GM12878 (cell line): ENCODE data around the gene LAMB1. TPM values are rescaled to one million over a fixed set of nuclear protein-coding genes. Genes with fewer than 3 reads are reported as not detected.

Experiments
- BCL11A ChIP-seq: IDR thresholded peaks from 2 replicates; pipeline ENCODE4 v1.6.1; 2011; ENCODE audit warnings: low read depth, low read length
- CEBPB ChIP-seq, 2 experiments: fragments of 150-350 bp in 1 of 2; IDR thresholded peaks; 2 replicates each; pipeline ENCODE4 v1.6.1; 2012 to 2014; ENCODE audit warnings: low read depth in 2 of 2, low read length in 2 of 2, borderline replicate concordance in 1 of 2, inconsistent platforms in 1 of 2
- CREB1 ChIP-seq: IDR thresholded peaks from 2 replicates; pipeline ENCODE4 v1.6.1; 2012; ENCODE audit warnings: low read depth, mild to moderate bottlenecking, inconsistent platforms
- FOXK2 ChIP-seq: fragments of 450-650 bp; IDR thresholded peaks from 2 replicates; pipeline ENCODE4 v1.6.1; 2017; ENCODE audit warnings: mild to moderate bottlenecking, moderate library complexity
- HDGF ChIP-seq: fragments of 450-650 bp; IDR thresholded peaks from 2 replicates; pipeline ENCODE4 v1.6.1; 2016; ENCODE audit warnings: antibody characterized with exemption
- KDM1A ChIP-seq: fragments of 200-600 bp; sonication (generic); IDR thresholded peaks from 2 replicates; pipeline ENCODE4 v1.6.1; 2016; ENCODE audit warnings: borderline replicate concordance
- LARP7 ChIP-seq: fragments of 450-650 bp; IDR thresholded peaks from 2 replicates; pipeline ENCODE4 v1.6.1; 2017; ENCODE audit warnings: mild to moderate bottlenecking
- MXI1 ChIP-seq: fragments of 150-350 bp; IDR thresholded peaks from 2 replicates; pipeline ENCODE4 v1.6.1; 2011; ENCODE audit warnings: low read depth, mild to moderate bottlenecking, inconsistent platforms, low read length, improper control_type of control experiment
- RB1 ChIP-seq: fragments of 450-650 bp; formaldehyde crosslinking; IDR thresholded peaks from 2 replicates; pipeline ENCODE4 v1.6.1; 2017; ENCODE audit warnings: mild to moderate bottlenecking, borderline replicate concordance
- RCOR1 ChIP-seq: conservative IDR thresholded peaks from 2 replicates; pipeline ENCODE4 v1.6.1; 2012; ENCODE audit warnings: low read depth, low read length, improper control_type of control experiment
- REST ChIP-seq: IDR thresholded peaks from 2 replicates; pipeline ENCODE4 v1.6.1; 2012; ENCODE audit warnings: mild to moderate bottlenecking, low read depth, low read length
- RFX5 ChIP-seq: IDR thresholded peaks from 2 replicates; pipeline ENCODE4 v1.6.1; 2011; ENCODE audit warnings: low read depth, low read length, improper control_type of control experiment
- SMARCA5 ChIP-seq: fragments of 450-650 bp; IDR thresholded peaks from 2 replicates; pipeline ENCODE4 v1.6.1; 2017; ENCODE audit warnings: mild to moderate bottlenecking
- SREBF1 ChIP-seq: IDR thresholded peaks from 2 replicates; pipeline ENCODE4 v1.6.1; 2012; ENCODE audit warnings: mild to moderate bottlenecking, low read length
- STAT3 ChIP-seq: IDR thresholded peaks from 2 replicates; pipeline ENCODE4 v1.6.1; 2011; ENCODE audit warnings: low read depth, low read length, improper control_type of control experiment
- SUZ12 ChIP-seq: fragments of 200-600 bp; sonication (generic); IDR thresholded peaks from one replicate; pipeline ENCODE4 v1.6.1; 2018; ENCODE audit warnings: antibody characterized with exemption, mild to moderate bottlenecking; ENCODE audit not compliant: unreplicated experiment
- TCF7 ChIP-seq: IDR thresholded peaks from 2 replicates; pipeline ENCODE4 v1.6.1; 2014; ENCODE audit warnings: antibody characterized with exemption, borderline replicate concordance
- USF2 ChIP-seq: IDR thresholded peaks from 2 replicates; pipeline ENCODE4 v1.6.1; 2011; ENCODE audit warnings: low read depth, low read length, improper control_type of control experiment, borderline replicate concordance
- ZNF274 ChIP-seq: IDR thresholded peaks from one replicate; pipeline ENCODE4 v1.8.0; 2011; ENCODE audit not compliant: insufficient read length, insufficient read depth
- polyA plus RNA-seq, 11 experiments: library from polyadenylated mRNA; depleted of rRNA in 4 of 11; unstranded in 6 of 11; stranded (reverse) in 5 of 11; fragments of >200 nt; fragmentation: Nextera tagmentation in 4 of 11; fragmentation: Illumina TruSeq in 1 of 11; extraction: Ambion mirVana in 4 of 11; extraction: Trizol in 1 of 11; gene quantifications; 1 replicate in 1 of 11; 2 replicates in 10 of 11; pipeline versions ENCODE4 v1.2.1 to v1.2.3, GENCODE V29; 2011 to 2016; ENCODE audit warnings: inconsistent platforms in 2 of 11, missing spikeins in 2 of 11, low read depth in 1 of 11
- total RNA-seq, 4 experiments: library from RNA; depleted of rRNA in 3 of 4; stranded (reverse); fragments of >200 nt in 3 of 4; fragmentation: Illumina TruSeq in 1 of 4; extraction: Trizol in 1 of 4; gene quantifications; 2 replicates each; pipeline versions ENCODE4 v1.2.1 to v1.2.3, GENCODE V29; 2013 to 2021
- TF ChIP-seq, protein P1 (sequence below): fragments of 450-650 bp; IDR thresholded peaks from 2 replicates; pipeline ENCODE4 v1.6.1; 2016; ENCODE audit warnings: mild to moderate bottlenecking, moderate library complexity, borderline replicate concordance
- TF ChIP-seq, protein P2 (sequence below): IDR thresholded peaks from 2 replicates; pipeline ENCODE4 v1.6.1; 2012; ENCODE audit warnings: low read length, inconsistent platforms

LAMB1 gene
- total and polyA plus RNA-seq, 10 of the 15 experiments (the other 5 are each of a cell fraction or from before 2014, with no cell fraction given) = 0.05 to 2.2 (median 1.2) TPM; not detected in 4

DNA sequence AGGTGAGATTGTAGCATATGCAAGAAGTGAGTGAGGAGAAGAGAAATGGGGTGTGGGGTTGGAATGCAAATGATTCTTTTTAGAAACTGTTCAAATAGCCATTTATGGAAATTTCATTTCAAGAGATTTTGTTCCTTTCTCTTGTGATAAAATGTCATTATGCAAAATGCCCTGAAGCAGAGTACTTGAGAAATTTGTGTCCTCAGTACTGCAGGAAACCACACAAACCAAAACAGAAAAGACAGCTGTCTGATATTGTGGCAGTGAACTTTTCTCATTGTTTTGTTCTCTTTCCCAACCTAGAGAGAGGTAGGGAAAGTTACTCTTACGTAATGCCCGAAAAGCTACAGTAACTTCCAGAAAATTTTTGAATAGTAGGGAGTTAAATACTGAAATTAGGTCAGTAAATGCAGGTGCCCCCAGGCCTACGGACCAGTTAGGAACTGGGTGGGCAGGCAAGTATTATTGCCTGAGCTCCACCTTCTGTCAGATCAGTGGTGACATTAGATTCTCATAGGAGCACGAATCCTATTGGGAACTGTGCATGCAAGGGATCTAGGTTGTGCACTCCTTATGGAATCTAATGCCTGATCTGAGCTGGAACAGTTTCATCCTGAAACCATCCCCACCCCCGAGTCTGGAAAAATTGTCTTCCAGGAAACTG is 78.0 kb downstream of the LAMB1 start (continued):
- TF ChIP-seq, protein P1, sequence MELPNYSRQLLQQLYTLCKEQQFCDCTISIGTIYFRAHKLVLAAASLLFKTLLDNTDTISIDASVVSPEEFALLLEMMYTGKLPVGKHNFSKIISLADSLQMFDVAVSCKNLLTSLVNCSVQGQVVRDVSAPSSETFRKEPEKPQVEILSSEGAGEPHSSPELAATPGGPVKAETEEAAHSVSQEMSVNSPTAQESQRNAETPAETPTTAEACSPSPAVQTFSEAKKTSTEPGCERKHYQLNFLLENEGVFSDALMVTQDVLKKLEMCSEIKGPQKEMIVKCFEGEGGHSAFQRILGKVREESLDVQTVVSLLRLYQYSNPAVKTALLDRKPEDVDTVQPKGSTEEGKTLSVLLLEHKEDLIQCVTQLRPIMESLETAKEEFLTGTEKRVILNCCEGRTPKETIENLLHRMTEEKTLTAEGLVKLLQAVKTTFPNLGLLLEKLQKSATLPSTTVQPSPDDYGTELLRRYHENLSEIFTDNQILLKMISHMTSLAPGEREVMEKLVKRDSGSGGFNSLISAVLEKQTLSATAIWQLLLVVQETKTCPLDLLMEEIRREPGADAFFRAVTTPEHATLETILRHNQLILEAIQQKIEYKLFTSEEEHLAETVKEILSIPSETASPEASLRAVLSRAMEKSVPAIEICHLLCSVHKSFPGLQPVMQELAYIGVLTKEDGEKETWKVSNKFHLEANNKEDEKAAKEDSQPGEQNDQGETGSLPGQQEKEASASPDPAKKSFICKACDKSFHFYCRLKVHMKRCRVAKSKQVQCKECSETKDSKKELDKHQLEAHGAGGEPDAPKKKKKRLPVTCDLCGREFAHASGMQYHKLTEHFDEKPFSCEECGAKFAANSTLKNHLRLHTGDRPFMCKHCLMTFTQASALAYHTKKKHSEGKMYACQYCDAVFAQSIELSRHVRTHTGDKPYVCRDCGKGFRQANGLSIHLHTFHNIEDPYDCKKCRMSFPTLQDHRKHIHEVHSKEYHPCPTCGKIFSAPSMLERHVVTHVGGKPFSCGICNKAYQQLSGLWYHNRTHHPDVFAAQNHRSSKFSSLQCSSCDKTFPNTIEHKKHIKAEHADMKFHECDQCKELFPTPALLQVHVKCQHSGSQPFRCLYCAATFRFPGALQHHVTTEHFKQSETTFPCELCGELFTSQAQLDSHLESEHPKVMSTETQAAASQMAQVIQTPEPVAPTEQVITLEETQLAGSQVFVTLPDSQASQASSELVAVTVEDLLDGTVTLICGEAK = no peak
- TF ChIP-seq MXI1 = no peak
- TF ChIP-seq RB1 = no peak
- TF ChIP-seq SUZ12 = no peak
- no peak for TF ChIP-seq ZNF274
- TF ChIP-seq RCOR1 = no peak
- TF ChIP-seq CEBPB (IDR thresholded peaks at IDR 0.05; ENCODE audit: borderline replicate concordance in 1 of 2, low read depth in 2 of 2, low read length in 2 of 2) = no peak
- TF ChIP-seq LARP7 = no peak
- no peak for TF ChIP-seq BCL11A
- TF ChIP-seq, protein P2, sequence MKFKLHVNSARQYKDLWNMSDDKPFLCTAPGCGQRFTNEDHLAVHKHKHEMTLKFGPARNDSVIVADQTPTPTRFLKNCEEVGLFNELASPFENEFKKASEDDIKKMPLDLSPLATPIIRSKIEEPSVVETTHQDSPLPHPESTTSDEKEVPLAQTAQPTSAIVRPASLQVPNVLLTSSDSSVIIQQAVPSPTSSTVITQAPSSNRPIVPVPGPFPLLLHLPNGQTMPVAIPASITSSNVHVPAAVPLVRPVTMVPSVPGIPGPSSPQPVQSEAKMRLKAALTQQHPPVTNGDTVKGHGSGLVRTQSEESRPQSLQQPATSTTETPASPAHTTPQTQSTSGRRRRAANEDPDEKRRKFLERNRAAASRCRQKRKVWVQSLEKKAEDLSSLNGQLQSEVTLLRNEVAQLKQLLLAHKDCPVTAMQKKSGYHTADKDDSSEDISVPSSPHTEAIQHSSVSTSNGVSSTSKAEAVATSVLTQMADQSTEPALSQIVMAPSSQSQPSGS = peak; percentile 49; the same call in 1 of the 2 replicates
- TF ChIP-seq SREBF1 = no peak
- TF ChIP-seq FOXK2 = no peak
- TF ChIP-seq KDM1A = no peak
- no peak for TF ChIP-seq RFX5
- TF ChIP-seq REST = no peak
- TF ChIP-seq CREB1 = no peak
- TF ChIP-seq HDGF = no peak
- TF ChIP-seq TCF7 = no peak
- no peak for TF ChIP-seq USF2
- TF ChIP-seq SMARCA5 = no peak
- no peak for TF ChIP-seq STAT3
